ENCODE data around the gene MBNL3. TPM values are rescaled to one million over a fixed set of nuclear protein-coding genes. Genes with fewer than 3 reads are reported as not detected.

Gene MBNL3
- total RNA-seq, 1 donor from 2014 or later: 3.4 TPM

- Histone ChIP-seq H3K36me3 (no peaks in the 10 kb centered on the region), H3K4me2 (no peak overlapping the region), H3K79me2 (ENCODE audit: low read depth) (no peaks in the 10 kb centered on the region), H4K20me1 (ENCODE audit: low read depth) (no peaks in the 10 kb centered on the region), H3K4me3 (no peak overlapping the region), H3K4me1 (no peaks in the 10 kb centered on the region), H3F3A (ENCODE audit: low read depth) (peaks cover 17% of the 10 kb centered on the region), H3K9ac (no peak overlapping the region), H2AFZ (replicated peaks) (no peak overlapping the region), H3K27me3 (no peaks in the 10 kb centered on the region), H3K27ac (no peak overlapping the region), H3K9me3 (ENCODE audit: low read depth) (no peaks in the 10 kb centered on the region)
- Mint-ChIP-seq H3K27ac (no peak overlapping the region), H3K4me1 (peaks cover 4% of the 10 kb centered on the region), H3K27me3 (ENCODE audit: insufficient read depth, low read depth) (no peaks in the 10 kb centered on the region), H3K9me3 (no peaks in the 10 kb centered on the region), H3K4me3 (no peak overlapping the region), H3K36me3 (no peaks in the 10 kb centered on the region)
- no peak for DNase-seq (ENCODE audit: low spot score)
- TF ChIP-seq EZH2phosphoT487 (IDR thresholded peaks at IDR 0.05): no peak
- TF ChIP-seq, protein P1, sequence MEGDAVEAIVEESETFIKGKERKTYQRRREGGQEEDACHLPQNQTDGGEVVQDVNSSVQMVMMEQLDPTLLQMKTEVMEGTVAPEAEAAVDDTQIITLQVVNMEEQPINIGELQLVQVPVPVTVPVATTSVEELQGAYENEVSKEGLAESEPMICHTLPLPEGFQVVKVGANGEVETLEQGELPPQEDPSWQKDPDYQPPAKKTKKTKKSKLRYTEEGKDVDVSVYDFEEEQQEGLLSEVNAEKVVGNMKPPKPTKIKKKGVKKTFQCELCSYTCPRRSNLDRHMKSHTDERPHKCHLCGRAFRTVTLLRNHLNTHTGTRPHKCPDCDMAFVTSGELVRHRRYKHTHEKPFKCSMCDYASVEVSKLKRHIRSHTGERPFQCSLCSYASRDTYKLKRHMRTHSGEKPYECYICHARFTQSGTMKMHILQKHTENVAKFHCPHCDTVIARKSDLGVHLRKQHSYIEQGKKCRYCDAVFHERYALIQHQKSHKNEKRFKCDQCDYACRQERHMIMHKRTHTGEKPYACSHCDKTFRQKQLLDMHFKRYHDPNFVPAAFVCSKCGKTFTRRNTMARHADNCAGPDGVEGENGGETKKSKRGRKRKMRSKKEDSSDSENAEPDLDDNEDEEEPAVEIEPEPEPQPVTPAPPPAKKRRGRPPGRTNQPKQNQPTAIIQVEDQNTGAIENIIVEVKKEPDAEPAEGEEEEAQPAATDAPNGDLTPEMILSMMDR (IDR thresholded peaks at IDR 0.05): no peak
- TF ChIP-seq EZH2 (IDR thresholded peaks at IDR 0.05): no peak
Measured at GRCh38 chrX:132393085-132393484, 95.8 kb downstream of the MBNL3 start.

DNA sequence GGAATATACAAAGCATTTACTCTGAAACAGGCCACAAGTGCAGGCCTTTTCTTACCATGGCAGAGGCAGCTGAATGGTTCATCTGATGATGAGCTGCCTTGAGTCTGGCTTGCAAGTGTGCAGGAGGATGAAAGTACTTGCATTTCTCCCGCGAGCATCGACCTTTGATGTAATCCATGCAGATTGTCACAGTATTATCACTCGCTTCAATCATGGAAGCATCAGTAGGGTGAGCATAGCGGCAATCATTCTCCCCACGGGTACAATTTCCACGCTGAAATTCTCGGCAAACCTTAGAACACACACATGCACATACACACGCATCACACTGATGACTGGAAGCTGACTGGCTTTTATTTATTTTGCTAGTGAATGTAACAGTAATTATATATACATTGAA is 98.0 kb downstream of the MBNL3 start:
- H3K27me3 ChIP-seq: no peaks in the 10 kb centered on the region
- H3K9ac ChIP-seq: no peak overlapping the region
- no peak overlapping the region for H3K4me2 ChIP-seq
- no peaks in the 10 kb centered on the region for H3K4me1 ChIP-seq
- no peak overlapping the region for H3K4me3 Mint-ChIP-seq
- H3K27ac ChIP-seq: no peak overlapping the region
- peaks cover 6% of the 10 kb centered on the region for H3K9me3 ChIP-seq (ENCODE audit: low read depth)
- H3K36me3 ChIP-seq: no peaks in the 10 kb centered on the region
- H3K9me3 Mint-ChIP-seq: no peaks in the 10 kb centered on the region
- H3K79me2 ChIP-seq (ENCODE audit: low read depth): no peaks in the 10 kb centered on the region
- H3K36me3 Mint-ChIP-seq: no peaks in the 10 kb centered on the region
- peaks cover 9% of the 10 kb centered on the region for H3K4me1 Mint-ChIP-seq
- no peak overlapping the region for H3K27ac Mint-ChIP-seq
- H2AFZ ChIP-seq (replicated peaks): no peak overlapping the region
- no peaks in the 10 kb centered on the region for H3K27me3 Mint-ChIP-seq (ENCODE audit: insufficient read depth, low read depth)
- no peak for DNase-seq (ENCODE audit: low spot score)
- no peak overlapping the region for H3K4me3 ChIP-seq
- no peaks in the 10 kb centered on the region for H4K20me1 ChIP-seq (ENCODE audit: low read depth)
- TF ChIP-seq EZH2phosphoT487 (IDR thresholded peaks at IDR 0.05) (no peak), EZH2 (IDR thresholded peaks at IDR 0.05) (no peak)
- TF ChIP-seq, protein P1 (IDR thresholded peaks at IDR 0.05): no peak
- peaks cover 4% of the 10 kb centered on the region for H3F3A ChIP-seq (ENCODE audit: low read depth)

- no peaks in the 10 kb centered on the region for H3K79me2 ChIP-seq (ENCODE audit: low read depth)
- H2AFZ ChIP-seq (replicated peaks): no peak overlapping the region
- H4K20me1 ChIP-seq (ENCODE audit: low read depth): no peaks in the 10 kb centered on the region
- H3K4me3 ChIP-seq: no peak overlapping the region
- Mint-ChIP-seq H3K4me3 (no peak overlapping the region), H3K27ac (no peak overlapping the region), H3K9me3 (no peaks in the 10 kb centered on the region), H3K27me3 (ENCODE audit: insufficient read depth, low read depth) (no peaks in the 10 kb centered on the region), H3K4me1 (peaks cover 5% of the 10 kb centered on the region), H3K36me3 (no peaks in the 10 kb centered on the region)
- TF ChIP-seq, protein P1 (IDR thresholded peaks at IDR 0.05): no peak
- TF ChIP-seq EZH2phosphoT487 (IDR thresholded peaks at IDR 0.05): no peak
- TF ChIP-seq EZH2 (IDR thresholded peaks at IDR 0.05): no peak
- no peak overlapping the region for H3K4me2 ChIP-seq
- DNase-seq (ENCODE audit: low spot score): no peak
- H3K4me1 ChIP-seq: no peaks in the 10 kb centered on the region
- H3K36me3 ChIP-seq: no peaks in the 10 kb centered on the region
- H3F3A ChIP-seq (ENCODE audit: low read depth): no peaks in the 10 kb centered on the region
- no peak overlapping the region for H3K9ac ChIP-seq
- H3K27ac ChIP-seq: no peak overlapping the region
- H3K27me3 ChIP-seq: no peaks in the 10 kb centered on the region
- peaks cover 6% of the 10 kb centered on the region for H3K9me3 ChIP-seq (ENCODE audit: low read depth)
Measured at GRCh38 chrX:132389480-132389879, 99.4 kb downstream of the MBNL3 start.
